Mesothelial cell of epicardium (in vitro differentiated cells): ENCODE data around the gene TWNK. TPM values are rescaled to one million over a fixed set of nuclear protein-coding genes. Genes with fewer than 3 reads are reported as not detected.
"Not testable (repeated sequence)": the region's sequence is repeated elsewhere in the genome, so short reads cannot be mapped to it uniquely, and the experiment has no call there.

ENCODE experiments used
- DNase-seq, 2 experiments: peaks; one replicate each; pipeline ENCODE4 v3.0.0; 2021; ENCODE audit warnings: low spot score in 2 of 2; ENCODE audit not compliant: unreplicated experiment in 2 of 2
- H3K27ac Mint-ChIP-seq: 2 replicates; pipeline ENCODE4 v1.8.0; 2021; ENCODE audit warnings: mixed read lengths
- H3K27me3 Mint-ChIP-seq: 2 replicates; pipeline ENCODE4 v1.8.0; 2021; ENCODE audit warnings: low read depth, mixed read lengths
- H3K36me3 Mint-ChIP-seq: 2 replicates; pipeline ENCODE4 v1.8.0; 2021; ENCODE audit warnings: mixed read lengths
- H3K4me1 Mint-ChIP-seq: 2 replicates; pipeline ENCODE4 v1.8.0; 2021; ENCODE audit warnings: mixed read lengths
- H3K4me3 Mint-ChIP-seq: 2 replicates; pipeline ENCODE4 v1.8.0; 2021; ENCODE audit warnings: mild to moderate bottlenecking, moderate library complexity, mixed read lengths
- H3K9me3 Mint-ChIP-seq: 2 replicates; pipeline ENCODE4 v1.8.0; 2021; ENCODE audit warnings: mixed read lengths
- CTCF ChIP-seq: fragments of 200-600 bp; sonication (generic); IDR thresholded peaks from one replicate; pipeline ENCODE4 v1.5.0; 2021; ENCODE audit warnings: antibody characterized with exemption; ENCODE audit not compliant: unreplicated experiment
- total RNA-seq: library from RNA; stranded (reverse); gene quantifications from 3 replicates; pipeline ENCODE4 v1.2.1, GENCODE V29; 2021

The TWNK gene
- total RNA-seq, 1 donor from 2014 or later = 13.9 TPM

DNA sequence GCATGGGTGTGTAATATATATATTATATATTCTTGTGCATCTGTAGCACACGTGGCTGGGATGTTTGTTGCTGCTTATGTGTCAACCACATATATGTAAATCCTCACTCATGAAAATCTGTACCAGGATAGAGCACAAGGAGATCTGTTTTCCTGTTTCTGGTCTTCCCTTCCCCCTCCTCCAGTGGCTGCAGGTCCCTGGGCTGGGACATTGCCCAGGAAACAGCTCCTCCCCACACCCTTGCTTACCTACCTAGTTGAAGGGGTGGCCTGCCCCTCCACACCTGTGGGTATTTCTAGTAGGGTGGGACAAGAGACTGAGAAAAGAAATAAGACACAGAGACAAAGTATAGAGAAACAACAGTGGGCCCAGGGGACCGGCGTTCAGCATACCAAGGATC, 45.9 kb downstream of the TWNK start:
- DNase-seq = no peak
- peaks cover 9% of the 10 kb centered on the region for H3K36me3 Mint-ChIP-seq
- H3K9me3 Mint-ChIP-seq = no peaks in the 10 kb centered on the region
- H3K4me3 Mint-ChIP-seq = peak overlapping the region; percentile 27
- H3K27me3 Mint-ChIP-seq = peaks cover 10% of the 10 kb centered on the region
- H3K4me1 Mint-ChIP-seq = peaks cover 25% of the 10 kb centered on the region
- TF ChIP-seq CTCF = no peak
- no peak overlapping the region for H3K27ac Mint-ChIP-seq

GRCh38 chr10:101034404-101034803, 47.1 kb downstream of the TWNK start:
- not testable (repeated sequence) for H3K27me3 Mint-ChIP-seq, H3K27ac Mint-ChIP-seq, H3K36me3 Mint-ChIP-seq, DNase-seq, H3K9me3 Mint-ChIP-seq, H3K4me3 Mint-ChIP-seq
- peaks cover 25% of the 10 kb centered on the region for H3K4me1 Mint-ChIP-seq

DNA sequence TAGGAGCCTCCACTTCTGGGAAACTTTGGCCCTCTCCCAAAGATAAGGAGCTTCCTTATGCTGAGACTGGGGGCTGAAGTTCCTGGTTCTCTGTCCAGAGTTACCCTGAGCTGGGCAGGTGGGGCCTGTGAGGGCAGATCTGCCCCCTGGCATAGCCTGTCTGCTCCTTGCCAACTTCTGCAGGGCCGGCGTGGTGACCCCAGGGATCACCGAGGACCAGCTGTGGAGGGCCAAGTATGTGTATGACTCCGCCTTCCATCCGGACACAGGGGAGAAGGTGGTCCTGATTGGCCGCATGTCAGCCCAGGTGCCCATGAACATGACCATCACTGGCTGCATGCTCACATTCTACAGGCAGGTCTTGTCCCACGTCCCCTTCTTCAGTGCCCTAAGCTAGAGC, 48.0 kb downstream of the TWNK start:
- H3K36me3 Mint-ChIP-seq = peaks cover 9% of the 10 kb centered on the region
- no peak overlapping the region for H3K27ac Mint-ChIP-seq
- H3K9me3 Mint-ChIP-seq = no peaks in the 10 kb centered on the region
- no peak overlapping the region for H3K4me3 Mint-ChIP-seq
- DNase-seq = no peak
- peaks cover 5% of the 10 kb centered on the region for H3K27me3 Mint-ChIP-seq
- peaks cover 25% of the 10 kb centered on the region for H3K4me1 Mint-ChIP-seq
- TF ChIP-seq CTCF = no peak

- TF ChIP-seq CTCF = no peak
- H3K27me3 Mint-ChIP-seq = peaks cover 2% of the 10 kb centered on the region
- no peak overlapping the region for H3K27ac Mint-ChIP-seq
- no peak for DNase-seq
- peaks cover 23% of the 10 kb centered on the region for H3K4me1 Mint-ChIP-seq
- H3K9me3 Mint-ChIP-seq = no peaks in the 10 kb centered on the region
- H3K36me3 Mint-ChIP-seq = peaks cover 9% of the 10 kb centered on the region
- H3K4me3 Mint-ChIP-seq = no peak overlapping the region
These were observed 48.8 kb downstream of the TWNK start for GRCh38 chr10:101035916-101036702.

- no peaks in the 10 kb centered on the region for H3K27me3 Mint-ChIP-seq
- peaks cover 19% of the 10 kb centered on the region for H3K4me1 Mint-ChIP-seq
- no peak overlapping the region for H3K4me3 Mint-ChIP-seq
These were observed 49.4 kb downstream of the TWNK start for GRCh38 chr10:101036726-101037125.

More at GRCh38 chr10:101036726-101037125, 49.4 kb downstream of the TWNK start:
- DNase-seq = no peak
- Mint-ChIP-seq H3K9me3 (no peaks in the 10 kb centered on the region), H3K36me3 (peaks cover 9% of the 10 kb centered on the region), H3K27ac (no peak overlapping the region)
- no peak for TF ChIP-seq CTCF
